Esophagus muscularis mucosa (tissue), 4 donors: Measurements from ENCODE around the gene CACNA2D2.

Source experiments
- CTCF ChIP-seq, 3 experiments: fragments of 200-600 bp in 2 of 3; fragments of 450-650 bp in 1 of 3; sonication (generic) in 2 of 3; IDR thresholded peaks; one replicate each; pipeline ENCODE4 v1.5.1; 2017 to 2019; ENCODE audit warnings: antibody characterized with exemption in 3 of 3, mild to moderate bottlenecking in 2 of 3, moderate library complexity in 1 of 3
- EP300 ChIP-seq: sonication (generic); formaldehyde crosslinking; IDR thresholded peaks from one replicate; pipeline ENCODE4 v1.6.1; 2017; ENCODE audit warnings: antibody characterized with exemption
- POLR2A ChIP-seq: fragments of 450-650 bp; IDR thresholded peaks from one replicate; pipeline ENCODE4 v1.6.1; 2017; ENCODE audit warnings: antibody characterized with exemption, moderate library complexity, mild to moderate bottlenecking, low read depth
- POLR2AphosphoS5 ChIP-seq, 2 donors: sonication (generic); formaldehyde crosslinking; IDR thresholded peaks; one replicate each; pipeline ENCODE4 v1.6.1; 2017; ENCODE audit warnings: antibody characterized with exemption in 2 of 2

DNA sequence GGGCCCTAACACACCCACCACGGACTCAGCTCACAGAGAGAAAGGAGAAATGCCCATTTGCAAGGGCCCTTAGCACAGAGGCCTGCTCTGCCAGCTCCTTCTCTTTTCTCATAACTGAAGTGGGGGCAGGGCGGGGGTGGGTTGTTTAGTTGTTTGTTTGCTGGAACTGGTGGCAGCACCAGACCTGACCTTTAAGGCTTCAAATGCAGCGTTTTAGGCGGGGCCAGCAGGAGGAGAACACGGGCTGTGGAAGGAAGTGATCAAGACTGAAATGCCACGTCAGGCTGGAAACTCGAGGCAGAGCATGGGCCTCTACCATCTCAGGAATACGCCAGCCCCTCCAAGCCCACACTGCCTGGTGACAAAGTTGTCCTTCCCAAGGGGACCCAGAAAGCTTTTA, 9.3 kb downstream of the CACNA2D2 start:
- TF ChIP-seq CTCF (IDR thresholded peaks at IDR 0.05) (no peak), POLR2A (no peak), EP300 (no peak), POLR2AphosphoS5 (IDR thresholded peaks at IDR 0.05) (no peak)
